HG03565 (cell line): ENCODE measurements around the gene SEMA5A.
A peak's percentile ranks its signal among the peaks of the same experiment; 100 is the strongest.

ENCODE experiments used
- ATAC-seq: cut with Tn5 transposase; IDR thresholded peaks from one replicate; pipeline ENCODE4 v1.9.1; 2021; ENCODE audit warnings: mild to moderate bottlenecking, moderate library complexity; ENCODE audit not compliant: unreplicated experiment

SEMA5A gene

DNA sequence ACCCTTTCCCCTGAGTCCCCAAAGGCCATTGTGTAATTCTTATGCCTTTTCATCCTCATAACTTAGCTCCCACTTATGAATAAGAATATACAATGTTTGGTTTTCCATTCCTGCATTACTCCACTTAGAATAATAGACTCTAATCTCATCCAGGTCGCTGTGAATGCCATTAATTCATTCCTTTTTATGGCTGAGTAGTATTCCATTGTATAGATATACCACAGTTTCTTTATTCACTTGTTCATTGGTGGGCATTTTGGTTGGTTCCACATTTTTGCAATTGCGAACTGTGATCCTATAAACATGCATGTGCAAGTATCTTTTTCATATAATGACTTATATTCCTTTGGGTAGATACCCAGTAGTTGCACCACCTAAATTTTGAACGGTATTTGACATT lies 101.5 kb downstream of the SEMA5A start:
- no peak for ATAC-seq

DNA sequence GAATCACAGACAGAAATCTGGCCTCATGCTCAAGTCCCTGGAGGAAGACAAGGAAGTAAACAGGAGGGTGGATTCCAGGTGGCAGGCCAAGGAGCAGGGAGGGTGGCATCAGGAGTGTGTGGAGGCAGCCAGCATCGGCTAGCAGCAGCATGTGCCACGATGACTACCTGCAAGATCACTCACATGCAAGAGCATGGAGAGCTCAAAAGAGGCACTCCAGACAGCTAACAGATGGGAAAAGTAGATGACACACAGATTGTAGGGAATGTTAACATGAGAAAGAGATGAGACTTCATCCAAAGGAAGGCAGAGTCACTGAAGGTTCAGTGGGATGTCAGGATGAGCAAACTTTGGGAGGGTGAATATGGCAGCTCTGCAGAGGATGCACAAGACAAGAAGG lies 104.3 kb downstream of the SEMA5A start:
- no peak for ATAC-seq

DNA sequence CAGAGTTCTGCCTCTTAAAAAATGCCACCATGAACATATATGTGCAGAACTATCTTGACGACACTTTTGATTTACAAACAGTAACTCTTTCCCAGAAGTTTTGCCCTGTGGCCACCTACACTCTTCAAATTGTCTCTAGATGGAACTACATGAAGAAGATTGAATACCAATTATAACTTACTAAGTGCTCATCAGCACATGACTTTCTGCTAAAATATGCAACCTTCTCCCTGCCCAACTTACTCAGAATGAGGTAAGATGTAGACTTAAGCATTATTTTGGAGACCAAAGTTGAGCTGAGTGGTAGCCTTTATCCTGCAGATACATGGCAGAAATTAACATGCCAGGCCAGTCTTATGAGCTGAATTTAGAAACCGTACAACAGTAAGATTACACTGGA lies 105.4 kb downstream of the SEMA5A start:
- ATAC-seq = no peak

DNA sequence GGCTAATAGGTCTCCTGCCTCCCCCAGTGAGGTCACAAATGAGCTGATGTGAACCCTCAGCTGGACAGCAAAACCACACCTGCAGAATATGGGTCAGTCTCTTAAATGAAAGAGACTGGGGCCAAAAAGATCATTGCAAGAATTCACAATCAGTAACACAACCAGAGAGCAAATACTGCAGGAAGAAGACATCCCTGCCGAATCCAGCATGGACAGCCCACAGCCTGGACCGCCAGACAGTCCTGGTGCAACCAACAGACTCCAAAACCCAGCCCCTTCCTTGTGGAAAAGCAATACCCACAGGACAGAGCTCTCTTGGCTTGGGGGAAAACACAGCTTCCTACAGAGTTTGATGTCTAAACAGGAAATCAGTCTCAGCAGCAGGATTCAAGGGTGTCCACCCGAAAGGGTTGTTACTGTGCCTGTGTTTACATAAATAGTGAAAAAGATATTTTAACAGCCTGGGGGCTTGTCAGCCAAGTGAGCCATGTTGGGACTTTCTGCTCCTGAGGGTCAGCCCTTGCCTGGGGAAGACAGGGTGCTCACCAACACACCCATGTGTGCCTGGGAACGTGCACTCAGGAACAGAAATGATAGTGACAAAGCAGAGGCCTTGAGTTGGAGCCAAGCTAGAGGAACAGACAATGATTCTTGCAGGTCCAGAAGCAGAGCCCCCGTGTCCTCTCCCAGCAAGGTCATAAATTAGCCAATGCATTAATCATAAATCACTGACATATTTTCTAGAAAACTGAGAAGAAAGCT lies 106.2 kb downstream of the SEMA5A start:
- no peak for ATAC-seq

DNA sequence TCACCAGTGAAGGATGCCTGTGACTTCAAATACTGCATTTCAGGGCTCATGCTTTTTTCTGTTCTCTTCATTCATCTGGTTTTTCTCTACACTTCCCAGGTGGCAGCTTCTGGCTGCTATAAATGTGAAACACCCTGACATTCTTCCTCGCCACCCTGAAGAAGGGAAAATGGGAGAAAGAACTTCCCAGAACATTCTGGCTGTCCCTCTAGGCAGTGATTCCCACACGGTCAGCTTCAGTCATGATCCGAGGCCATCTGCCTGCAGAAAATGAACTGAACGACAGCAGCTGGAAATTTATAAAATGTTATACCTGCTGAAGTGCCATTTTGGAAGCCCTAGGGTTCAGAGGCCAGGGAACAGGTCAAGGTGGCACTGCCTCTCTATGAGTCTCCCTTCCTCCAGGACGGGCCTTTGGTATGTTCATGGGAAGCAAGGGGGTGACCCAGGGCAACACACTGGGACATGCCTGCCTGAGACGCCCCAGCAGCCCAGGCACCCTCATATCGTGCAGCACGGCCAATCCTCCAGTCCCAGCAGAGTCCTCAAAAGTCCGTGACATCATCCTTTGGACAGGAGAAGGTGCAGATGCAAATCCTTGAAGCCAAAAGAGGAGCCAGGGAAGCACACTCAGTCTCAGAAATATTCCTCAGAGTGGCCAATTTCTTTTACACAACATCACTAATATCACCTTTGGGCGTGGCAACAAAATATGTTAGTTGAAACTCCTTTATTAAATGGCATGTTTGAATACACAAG lies 107.1 kb downstream of the SEMA5A start:
- ATAC-seq = no peak

DNA sequence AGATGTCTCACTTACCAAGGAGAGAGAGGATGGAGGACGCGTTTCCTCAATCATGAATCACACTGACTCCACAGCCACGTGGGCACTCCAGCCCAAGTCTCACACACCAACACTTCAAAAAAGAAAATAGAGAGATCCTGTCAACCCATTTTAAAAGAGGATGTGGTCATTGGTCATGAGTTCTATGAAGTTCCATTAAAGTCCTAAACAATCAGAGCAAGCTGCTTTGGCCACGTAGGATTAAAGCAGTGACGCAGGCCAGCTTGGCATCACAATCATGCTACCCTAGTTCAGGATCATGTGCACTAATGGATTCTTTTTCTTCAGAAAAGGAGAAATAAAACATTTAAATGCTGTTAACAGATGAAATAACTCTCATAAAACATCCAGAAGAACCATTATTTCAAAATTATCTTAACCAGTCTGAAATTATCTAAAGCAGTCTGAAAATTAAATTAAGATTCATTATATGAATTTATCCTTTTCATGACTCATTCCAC lies 108.1 kb downstream of the SEMA5A start:
- no peak for ATAC-seq

DNA sequence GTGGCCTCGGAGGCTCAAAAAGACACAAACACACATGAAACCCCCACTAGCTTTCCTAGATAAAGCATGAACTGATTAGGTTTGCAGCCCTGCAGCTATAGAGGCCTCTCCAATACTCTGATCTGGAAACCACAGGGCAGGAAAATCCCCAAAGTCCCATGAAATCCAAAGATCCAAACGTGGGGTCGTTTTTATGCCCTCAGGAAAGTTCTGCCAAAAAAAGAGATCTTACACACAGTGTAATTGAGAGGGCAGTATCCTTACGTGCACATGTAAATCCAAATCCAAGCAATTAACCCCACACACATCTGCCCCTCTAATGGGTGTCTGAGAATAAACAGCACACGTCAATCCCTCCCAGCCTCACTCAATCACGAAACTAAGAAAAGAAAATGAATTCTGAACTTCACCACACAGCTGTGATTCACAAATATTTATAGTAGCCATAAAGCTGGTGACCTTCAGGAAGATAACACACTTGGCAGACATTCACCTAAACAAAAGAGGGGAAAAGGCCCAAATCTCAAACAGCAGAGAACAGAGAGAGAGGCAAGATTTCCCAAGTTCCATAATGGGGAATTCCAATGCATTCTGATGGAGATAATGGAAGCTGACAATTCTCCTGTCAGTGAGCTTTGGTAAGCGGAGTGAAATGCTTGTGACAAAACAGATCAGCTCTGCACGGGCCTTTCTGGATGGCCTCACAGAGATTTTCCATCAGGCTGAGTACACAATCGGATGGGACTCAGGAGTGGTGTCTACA lies 114.2 kb downstream of the SEMA5A start:
- ATAC-seq = no peak

DNA sequence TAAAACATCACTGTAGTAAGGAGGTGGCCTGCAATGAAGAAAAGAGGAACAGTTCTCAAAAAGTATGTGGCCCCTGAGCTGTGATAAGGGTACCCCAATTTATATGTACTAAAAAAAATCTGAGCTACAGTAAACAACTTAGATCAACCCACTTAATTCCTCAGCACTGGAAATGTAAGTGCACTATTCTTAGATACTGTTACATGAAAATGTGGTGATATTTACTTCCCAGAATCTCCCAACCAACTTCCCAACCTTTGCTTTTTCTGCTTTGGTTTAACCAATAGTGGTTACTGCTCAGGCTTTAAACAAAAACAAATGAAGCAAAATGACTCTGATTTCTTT lies 114.8 kb downstream of the SEMA5A start:
- no peak for ATAC-seq

DNA sequence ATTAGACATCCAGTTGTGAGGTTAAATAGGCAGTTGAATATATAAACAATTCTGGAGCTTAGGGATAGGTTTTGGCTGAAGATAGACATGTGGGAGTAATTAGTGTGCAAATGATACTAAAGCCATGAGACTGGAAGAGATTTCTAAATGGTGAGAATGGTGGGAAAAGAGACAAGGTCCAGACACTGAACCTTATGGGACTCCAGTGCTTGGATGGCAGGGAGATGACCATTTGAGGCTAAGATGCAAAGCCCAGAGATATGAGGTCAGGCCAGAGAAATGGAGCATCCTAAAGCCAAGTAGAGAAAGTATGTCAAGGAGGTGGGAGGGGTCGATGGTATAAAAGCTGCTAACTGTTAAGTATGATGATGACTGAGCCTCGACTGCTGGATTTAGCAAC lies 115.6 kb downstream of the SEMA5A start:
- ATAC-seq = no peak

DNA sequence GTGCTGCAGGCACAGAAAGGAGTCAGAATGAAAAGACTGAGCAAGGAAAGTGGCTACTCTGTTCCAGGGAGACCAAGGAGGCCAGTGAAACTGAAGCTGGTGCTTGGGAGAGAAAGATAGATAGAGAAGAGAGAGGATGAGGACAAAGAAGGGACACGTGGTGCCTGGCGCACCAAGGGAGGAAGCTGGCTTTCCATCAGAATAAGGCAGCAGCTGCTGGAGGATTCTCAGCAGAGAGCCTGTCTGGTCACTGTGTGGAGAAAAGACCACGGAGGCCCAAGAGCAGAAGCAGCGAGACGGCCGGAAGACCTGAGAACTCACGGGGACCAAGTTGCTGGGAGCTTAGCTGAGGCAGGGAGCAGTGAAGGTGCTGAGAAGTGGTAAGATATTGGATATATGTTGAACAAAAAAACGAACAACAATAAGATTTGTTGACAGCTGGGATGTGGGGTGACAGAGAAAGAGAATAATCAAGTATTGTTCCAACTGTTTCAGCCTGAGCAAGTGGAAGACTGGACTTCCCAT lies 116.1 kb downstream of the SEMA5A start:
- no peak for ATAC-seq

DNA sequence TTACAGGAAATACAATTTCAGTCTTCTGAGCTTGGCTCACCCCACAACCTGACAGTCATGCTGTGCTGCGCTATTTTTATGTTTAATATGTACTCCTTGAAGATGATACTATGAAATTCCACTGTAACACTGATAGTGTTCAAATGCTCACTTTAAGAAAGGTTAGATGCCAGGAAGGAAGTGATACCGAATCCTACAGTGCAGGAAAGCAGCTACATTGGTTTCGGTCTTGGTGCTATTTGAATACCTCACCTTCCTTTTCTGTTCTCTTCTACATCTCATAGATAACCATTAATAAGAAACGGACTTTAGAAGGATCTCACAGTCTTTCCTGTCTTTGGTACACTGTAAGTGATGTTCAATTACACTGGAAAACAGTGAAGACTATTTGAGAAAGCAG lies 117.6 kb downstream of the SEMA5A start:
- peak; percentile 65 for ATAC-seq

DNA sequence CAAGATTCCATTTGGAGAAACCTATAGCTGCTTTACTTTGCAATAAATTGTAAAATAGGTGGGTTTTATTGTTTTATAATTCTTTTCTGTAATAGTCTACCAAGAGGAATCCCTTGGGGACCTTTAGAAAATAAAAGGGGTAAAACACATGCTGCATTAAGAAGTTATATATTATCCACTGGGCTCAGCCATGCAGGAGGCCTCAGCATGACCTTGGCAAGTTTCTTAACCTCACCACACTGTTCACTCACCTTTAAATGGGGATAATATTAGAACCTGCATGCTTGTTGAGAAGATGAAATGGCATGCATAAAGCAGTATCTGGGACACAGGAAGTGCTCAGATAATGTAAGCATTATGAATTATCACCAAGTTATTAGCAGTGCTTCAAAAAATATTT lies 120.2 kb downstream of the SEMA5A start:
- no peak for ATAC-seq

DNA sequence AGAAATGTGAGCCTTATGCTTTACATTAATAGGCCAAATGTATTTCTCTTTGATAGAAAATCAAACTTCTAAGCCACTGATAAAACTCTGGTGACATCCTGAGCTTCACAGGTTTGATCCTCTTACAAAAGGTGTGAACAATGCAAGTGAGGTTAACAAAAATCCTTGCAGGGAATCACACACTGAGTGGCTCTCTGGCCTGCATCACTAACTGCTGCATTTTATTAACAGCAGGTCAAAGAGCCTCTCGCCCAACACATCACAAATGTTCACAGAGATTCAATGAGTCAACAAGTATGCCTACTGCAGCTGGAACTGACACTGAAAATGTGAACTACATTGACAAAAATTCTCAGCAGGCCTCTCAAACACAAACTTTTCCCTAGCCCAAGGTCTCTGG lies 122.3 kb downstream of the SEMA5A start:
- no peak for ATAC-seq

DNA sequence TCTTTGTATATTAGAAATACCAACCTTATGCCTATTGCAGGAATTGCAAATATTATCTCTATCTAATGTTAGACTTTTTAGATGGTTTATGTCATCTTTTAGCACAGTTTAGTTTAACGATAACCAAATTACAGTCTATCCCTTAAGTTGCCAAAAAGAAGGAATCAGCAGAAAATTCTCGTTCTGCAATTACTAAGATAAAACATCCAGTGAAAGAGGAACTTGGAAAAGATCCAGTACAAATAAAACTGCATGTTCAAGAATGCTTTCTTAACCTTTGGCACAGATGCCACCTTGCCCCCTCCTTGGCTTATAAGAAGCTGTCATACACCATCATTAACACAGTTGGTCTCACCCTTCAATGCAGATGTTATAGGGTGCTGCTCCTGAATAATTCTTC lies 124.0 kb downstream of the SEMA5A start:
- no peak for ATAC-seq

DNA sequence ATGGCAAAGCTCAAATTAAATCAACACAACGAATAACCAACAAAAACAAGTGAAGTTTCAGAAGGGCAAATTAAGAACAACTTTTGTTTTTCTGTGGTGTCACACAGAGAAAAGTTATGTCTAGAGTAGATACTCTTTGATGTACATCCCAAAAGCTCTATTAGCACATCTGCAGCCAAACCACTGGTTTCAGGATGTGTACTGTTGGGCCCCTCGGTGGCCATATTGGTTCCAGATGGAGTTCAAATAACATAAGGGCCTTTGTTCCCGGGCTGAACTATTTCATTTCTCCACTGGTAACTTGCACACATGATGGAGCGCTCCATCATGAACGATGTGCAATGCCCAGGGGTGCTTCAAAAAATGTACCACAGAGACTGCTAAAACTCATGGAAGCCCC lies 126.1 kb downstream of the SEMA5A start:
- no peak for ATAC-seq

DNA sequence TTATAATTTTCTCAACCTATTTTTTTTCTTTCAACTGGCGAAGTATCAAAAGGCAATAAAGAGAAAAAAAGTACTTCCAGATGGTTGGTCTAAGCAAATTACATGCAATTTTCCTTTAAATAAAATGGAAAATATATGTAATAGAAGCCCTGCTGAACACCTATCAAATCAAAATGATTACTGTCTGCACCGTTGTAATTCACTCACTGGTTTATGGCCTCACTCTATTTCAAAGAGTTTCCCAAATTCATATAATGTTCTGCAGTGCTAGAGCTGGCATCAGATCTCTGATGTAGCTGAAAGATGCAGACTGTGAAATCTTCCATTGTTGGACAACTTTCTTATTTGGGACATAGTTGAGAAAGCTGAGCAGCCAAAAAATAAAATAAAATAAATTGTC lies 130.3 kb downstream of the SEMA5A start:
- ATAC-seq = no peak

DNA sequence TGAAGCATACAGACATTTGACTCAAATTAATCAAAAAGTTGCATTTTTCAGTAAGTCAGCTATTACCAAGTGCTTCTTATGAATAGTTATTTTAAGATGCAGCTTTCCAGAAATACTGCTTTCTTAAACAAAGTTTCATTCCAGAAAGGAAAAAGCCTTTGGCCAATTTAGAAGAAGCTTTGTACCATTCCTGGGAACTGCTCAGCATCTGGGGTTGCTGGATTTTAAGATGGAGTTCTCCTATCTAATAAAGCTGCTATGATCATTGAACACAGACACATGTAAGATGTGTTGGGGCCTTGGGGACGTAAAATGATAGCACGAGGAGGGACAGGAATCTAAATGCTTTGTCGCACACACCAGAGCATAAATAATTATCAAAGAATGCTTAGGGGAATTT lies 130.8 kb downstream of the SEMA5A start:
- no peak for ATAC-seq

DNA sequence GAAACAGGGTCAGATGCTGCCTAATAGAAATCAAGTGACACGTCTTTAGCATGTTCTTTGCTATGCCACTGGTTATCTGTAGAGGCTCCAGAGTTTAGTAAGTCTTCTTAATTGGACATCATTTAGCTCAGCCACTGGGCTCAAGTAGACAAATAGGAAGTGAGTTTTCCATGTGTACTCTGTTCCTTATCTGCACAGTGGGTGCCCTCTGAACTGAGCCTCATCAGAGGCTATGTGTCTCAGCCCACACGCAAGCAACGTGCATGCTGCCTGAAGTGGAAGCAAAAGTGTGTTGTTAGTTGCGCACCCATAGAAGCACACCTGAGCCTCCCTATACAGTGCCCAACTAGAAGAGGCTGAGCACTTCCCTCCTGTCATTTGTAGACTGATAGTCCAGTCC lies 134.7 kb downstream of the SEMA5A start:
- ATAC-seq = no peak

DNA sequence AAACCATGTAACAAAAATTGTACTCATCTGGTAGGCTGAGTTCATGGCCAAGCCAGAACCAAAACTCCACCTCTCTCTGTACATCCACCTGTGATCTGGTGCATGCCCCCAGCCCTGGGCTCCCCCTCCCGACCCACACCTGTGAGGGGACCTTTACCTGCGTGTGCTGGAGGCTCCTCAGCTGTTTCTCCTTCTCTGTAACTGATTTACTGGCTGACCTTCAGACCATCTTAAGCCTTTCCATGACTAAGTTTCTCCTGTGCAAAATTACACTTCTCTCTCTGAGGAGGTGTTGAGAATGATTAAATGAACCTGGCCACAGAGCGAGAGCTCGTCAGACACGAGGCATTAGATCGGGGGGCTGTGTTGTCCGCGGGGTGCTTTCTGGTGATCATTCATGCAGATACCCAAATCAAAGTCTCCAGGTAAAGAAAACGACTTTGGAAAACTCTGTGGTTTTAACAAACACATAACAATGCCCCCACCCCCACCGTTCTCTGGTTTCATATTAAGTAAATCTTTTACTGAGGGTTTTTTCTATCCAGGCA lies 136.4 kb downstream of the SEMA5A start:
- no peak for ATAC-seq

DNA sequence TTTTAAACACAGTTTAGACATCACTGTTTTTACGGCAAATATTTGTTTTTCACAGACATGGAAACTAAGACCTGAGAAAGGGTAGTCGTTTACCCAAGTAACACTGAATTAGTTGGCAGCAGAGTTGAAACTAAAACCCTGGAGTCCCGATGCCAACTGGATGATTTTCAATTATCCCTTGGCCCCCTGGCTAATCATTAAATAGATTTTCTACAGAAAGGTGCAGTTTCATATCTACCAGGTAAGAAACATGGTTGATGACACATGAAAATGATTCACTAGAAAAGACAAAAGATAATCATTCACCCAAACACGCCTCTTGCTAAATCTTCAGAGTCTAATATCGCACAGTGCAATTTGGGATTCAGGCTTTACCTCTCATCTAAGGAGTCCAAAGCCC lies 136.9 kb downstream of the SEMA5A start:
- ATAC-seq = no peak

DNA sequence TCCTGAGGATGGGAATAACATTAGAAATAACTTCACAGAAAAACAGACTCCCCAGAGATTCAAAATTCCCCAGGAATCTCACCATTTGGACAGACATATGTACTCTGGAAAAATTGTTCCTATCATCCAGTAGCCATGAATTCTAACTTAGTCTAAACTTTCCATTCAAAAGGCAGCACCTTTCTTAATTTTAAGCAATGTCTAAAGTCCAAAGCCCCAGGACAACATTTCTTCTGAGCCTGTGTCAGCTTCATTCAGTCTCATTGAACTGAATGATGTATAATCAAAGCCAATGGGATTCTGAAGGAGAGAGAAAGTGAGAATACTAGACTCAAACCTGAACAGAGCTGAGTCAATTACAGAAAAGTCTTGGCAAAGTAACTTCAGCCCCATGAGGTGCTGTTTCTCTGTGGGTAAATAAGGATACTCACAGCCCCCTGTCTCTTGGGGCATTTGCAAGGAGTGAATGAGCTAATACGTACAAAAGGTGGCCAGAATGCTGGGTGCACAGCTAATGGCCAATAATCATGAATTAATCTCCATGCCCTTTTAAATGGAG lies 140.6 kb downstream of the SEMA5A start:
- ATAC-seq = peak; percentile 89
